T-helper 17 cell (primary cell): ENCODE results near the gene PPARG. TPM values are rescaled to one million over a fixed set of nuclear protein-coding genes. Genes with fewer than 3 reads are reported as not detected.
A peak's percentile ranks its signal among the peaks of the same experiment; 100 is the strongest.

Experiments used
- ATAC-seq: fragments of 150-1000 bp; cut with Tn5 transposase; 2 replicates; pipeline ENCODE4 v1.10.0; 2021; ENCODE audit warnings: mild to moderate bottlenecking, moderate library complexity
- DNase-seq, 3 donors: peaks; one replicate each; pipeline versions ENCODE4 v3.0.0 to v3.0.0-alpha.2; 2020 to 2021
- H3K9me3 ChIP-seq: one replicate; pipeline ENCODE4 v1.7.0; 2013; ENCODE audit warnings: low read length, mild to moderate bottlenecking; ENCODE audit not compliant: control insufficient read depth, poor library complexity, severe bottlenecking
- H3K27ac Mint-ChIP-seq: one replicate; pipeline ENCODE4 v1.8.0; 2022; ENCODE audit warnings: mild to moderate bottlenecking, moderate library complexity, mixed read lengths
- H3K27me3 Mint-ChIP-seq: one replicate; pipeline ENCODE4 v1.8.0; 2022; ENCODE audit warnings: mixed read lengths
- H3K36me3 Mint-ChIP-seq: one replicate; pipeline ENCODE4 v1.8.0; 2022; ENCODE audit warnings: low read depth, mixed read lengths
- H3K4me1 Mint-ChIP-seq: one replicate; pipeline ENCODE4 v1.8.0; 2022; ENCODE audit warnings: mild to moderate bottlenecking, mixed read lengths
- H3K4me3 Mint-ChIP-seq: one replicate; pipeline ENCODE4 v1.8.0; 2022; ENCODE audit warnings: mild to moderate bottlenecking, moderate library complexity, mixed read lengths
- total RNA-seq, 4 donors: library from RNA in 2 of 4; stranded (reverse) in 2 of 4; gene quantifications; one replicate each; pipeline ENCODE4 v1.2.3 and lab custom pipeline; 2022 to 2026

PPARG gene
- total RNA-seq, 2 donors from 2014 or later, result 1.1 to 1.2 TPM

- Mint-ChIP-seq H3K4me3 (peak overlapping the region; percentile 56), H3K27ac (no peak overlapping the region), H3K27me3 (peaks cover 21% of the 10 kb centered on the region), H3K4me1 (peaks cover 8% of the 10 kb centered on the region), H3K36me3 (no peaks in the 10 kb centered on the region)
- DNase-seq, result no peak
- ATAC-seq, result peak; percentile 57
- no peaks in the 10 kb centered on the region for H3K9me3 ChIP-seq
These were observed 57.0 kb downstream of the PPARG start for GRCh38 chr3:12345584-12346494.

GRCh38 chr3:12347301-12347700 lies 58.4 kb downstream of the PPARG start:
- H3K9me3 ChIP-seq, result no peaks in the 10 kb centered on the region
- ATAC-seq, result no peak
- Mint-ChIP-seq H3K27ac (no peak overlapping the region), H3K4me1 (peaks cover 8% of the 10 kb centered on the region), H3K4me3 (no peak overlapping the region), H3K27me3 (peaks cover 30% of the 10 kb centered on the region), H3K36me3 (no peaks in the 10 kb centered on the region)
- DNase-seq, result no peak

GRCh38 chr3:12349895-12350811 lies 61.3 kb downstream of the PPARG start:
- no peaks in the 10 kb centered on the region for H3K9me3 ChIP-seq
- Mint-ChIP-seq H3K27me3 (peaks cover 30% of the 10 kb centered on the region), H3K36me3 (no peaks in the 10 kb centered on the region), H3K4me1 (peaks cover 8% of the 10 kb centered on the region), H3K27ac (no peak overlapping the region), H3K4me3 (no peak overlapping the region)
- ATAC-seq (no peak), DNase-seq (no peak)

GRCh38 chr3:12351145-12351544 lies 62.3 kb downstream of the PPARG start:
- no peak overlapping the region for H3K4me3 Mint-ChIP-seq
- DNase-seq, result no peak
- H3K9me3 ChIP-seq, result no peaks in the 10 kb centered on the region
- H3K36me3 Mint-ChIP-seq, result no peaks in the 10 kb centered on the region
- H3K27me3 Mint-ChIP-seq, result peaks cover 20% of the 10 kb centered on the region
- no peak overlapping the region for H3K27ac Mint-ChIP-seq
- ATAC-seq, result no peak
- no peaks in the 10 kb centered on the region for H3K4me1 Mint-ChIP-seq

GRCh38 chr3:12352253-12352652 lies 63.4 kb downstream of the PPARG start:
- H3K9me3 ChIP-seq, result no peaks in the 10 kb centered on the region
- no peak for ATAC-seq
- Mint-ChIP-seq H3K4me1 (peaks cover 2% of the 10 kb centered on the region), H3K27ac (no peak overlapping the region), H3K27me3 (peaks cover 24% of the 10 kb centered on the region), H3K36me3 (peaks cover 3% of the 10 kb centered on the region), H3K4me3 (no peak overlapping the region)
- no peak for DNase-seq

GRCh38 chr3:12352755-12353154 lies 63.9 kb downstream of the PPARG start:
- H3K9me3 ChIP-seq, result no peaks in the 10 kb centered on the region
- DNase-seq (no peak), ATAC-seq (no peak)
- no peak overlapping the region for H3K27ac Mint-ChIP-seq
- peaks cover 3% of the 10 kb centered on the region for H3K36me3 Mint-ChIP-seq
- peaks cover 5% of the 10 kb centered on the region for H3K4me1 Mint-ChIP-seq
- peaks cover 22% of the 10 kb centered on the region for H3K27me3 Mint-ChIP-seq
- no peak overlapping the region for H3K4me3 Mint-ChIP-seq

GRCh38 chr3:12353796-12354525 lies 65.1 kb downstream of the PPARG start:
- ATAC-seq, result no peak
- H3K4me1 Mint-ChIP-seq, result peaks cover 5% of the 10 kb centered on the region
- no peaks in the 10 kb centered on the region for H3K9me3 ChIP-seq
- H3K4me3 Mint-ChIP-seq, result no peak overlapping the region
- peaks cover 17% of the 10 kb centered on the region for H3K27me3 Mint-ChIP-seq
- H3K27ac Mint-ChIP-seq, result no peak overlapping the region
- peaks cover 3% of the 10 kb centered on the region for H3K36me3 Mint-ChIP-seq
- no peak for DNase-seq

- Mint-ChIP-seq H3K4me3 (no peak overlapping the region), H3K36me3 (peaks cover 6% of the 10 kb centered on the region), H3K27ac (no peak overlapping the region), H3K4me1 (peaks cover 5% of the 10 kb centered on the region), H3K27me3 (peaks cover 17% of the 10 kb centered on the region)
- DNase-seq, result no peak
- ATAC-seq, result no peak
- H3K9me3 ChIP-seq, result no peaks in the 10 kb centered on the region
These were observed 67.3 kb downstream of the PPARG start for GRCh38 chr3:12356175-12356574.

GRCh38 chr3:12356996-12357395 lies 68.1 kb downstream of the PPARG start:
- Mint-ChIP-seq H3K4me3 (no peak overlapping the region), H3K27me3 (peaks cover 10% of the 10 kb centered on the region), H3K36me3 (peaks cover 6% of the 10 kb centered on the region), H3K4me1 (peaks cover 5% of the 10 kb centered on the region), H3K27ac (peak overlapping the region; percentile 12)
- ATAC-seq, result peak; percentile 36
- DNase-seq, result no peak
- H3K9me3 ChIP-seq, result no peaks in the 10 kb centered on the region

- ATAC-seq (no peak), DNase-seq (no peak)
- peaks cover 6% of the 10 kb centered on the region for H3K36me3 Mint-ChIP-seq
- peaks cover 8% of the 10 kb centered on the region for H3K27me3 Mint-ChIP-seq
- peaks cover 5% of the 10 kb centered on the region for H3K4me1 Mint-ChIP-seq
- no peaks in the 10 kb centered on the region for H3K9me3 ChIP-seq
- peak overlapping the region; percentile 12 for H3K27ac Mint-ChIP-seq
- H3K4me3 Mint-ChIP-seq, result no peak overlapping the region
These were observed 68.6 kb downstream of the PPARG start for GRCh38 chr3:12357456-12357855.

- H3K27me3 Mint-ChIP-seq, result no peaks in the 10 kb centered on the region
- no peaks in the 10 kb centered on the region for H3K9me3 ChIP-seq
- no peak overlapping the region for H3K4me3 Mint-ChIP-seq
- no peak overlapping the region for H3K27ac Mint-ChIP-seq
- no peak for ATAC-seq
- DNase-seq, result no peak
- peaks cover 8% of the 10 kb centered on the region for H3K4me1 Mint-ChIP-seq
- H3K36me3 Mint-ChIP-seq, result peaks cover 2% of the 10 kb centered on the region
These were observed 74.7 kb downstream of the PPARG start for GRCh38 chr3:12363397-12364195.

GRCh38 chr3:12367346-12367745 lies 78.5 kb downstream of the PPARG start:
- DNase-seq (no peak), ATAC-seq (no peak)
- Mint-ChIP-seq H3K4me3 (no peak overlapping the region), H3K4me1 (peaks cover 10% of the 10 kb centered on the region), H3K27ac (no peak overlapping the region), H3K36me3 (peaks cover 2% of the 10 kb centered on the region), H3K27me3 (peaks cover 10% of the 10 kb centered on the region)
- no peaks in the 10 kb centered on the region for H3K9me3 ChIP-seq
